ENCODE results near the gene DUSP22. TPM values are rescaled to one million over a fixed set of nuclear protein-coding genes. Genes with fewer than 3 reads are reported as not detected.

The DUSP22 gene
- total RNA-seq, 1 donor from 2014 or later: 48.0 TPM

DNA sequence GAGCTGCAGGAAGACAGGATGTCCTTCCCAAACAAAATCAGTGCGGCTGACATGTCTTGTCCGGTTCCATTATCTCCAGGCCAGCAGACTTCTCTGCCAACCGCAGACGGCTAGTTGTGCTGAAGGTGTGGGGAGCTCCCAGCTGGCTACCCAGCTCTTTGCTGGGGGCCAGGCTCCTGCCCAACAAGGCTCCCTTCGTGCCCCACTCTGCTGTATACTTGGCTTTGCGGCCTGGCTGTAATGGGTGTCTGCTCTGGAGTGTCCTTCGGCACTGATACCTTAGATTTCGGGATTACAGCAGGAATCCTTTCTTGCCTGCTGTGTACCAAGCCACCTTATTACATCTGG lies 50.5 kb downstream of the DUSP22 start:
- Histone ChIP-seq H3K9me3 (replicated peaks) (no peaks in the 10 kb centered on the region), H3K27me3 (ENCODE audit: low read depth) (no peaks in the 10 kb centered on the region), H3K27ac (replicated peaks) (no peak overlapping the region), H3K4me3 (no peak overlapping the region), H3K36me3 (peaks cover 4% of the 10 kb centered on the region), H3K4me1 (peaks cover 62% of the 10 kb centered on the region)
- no peak for DNase-seq
- TF ChIP-seq, protein P1, sequence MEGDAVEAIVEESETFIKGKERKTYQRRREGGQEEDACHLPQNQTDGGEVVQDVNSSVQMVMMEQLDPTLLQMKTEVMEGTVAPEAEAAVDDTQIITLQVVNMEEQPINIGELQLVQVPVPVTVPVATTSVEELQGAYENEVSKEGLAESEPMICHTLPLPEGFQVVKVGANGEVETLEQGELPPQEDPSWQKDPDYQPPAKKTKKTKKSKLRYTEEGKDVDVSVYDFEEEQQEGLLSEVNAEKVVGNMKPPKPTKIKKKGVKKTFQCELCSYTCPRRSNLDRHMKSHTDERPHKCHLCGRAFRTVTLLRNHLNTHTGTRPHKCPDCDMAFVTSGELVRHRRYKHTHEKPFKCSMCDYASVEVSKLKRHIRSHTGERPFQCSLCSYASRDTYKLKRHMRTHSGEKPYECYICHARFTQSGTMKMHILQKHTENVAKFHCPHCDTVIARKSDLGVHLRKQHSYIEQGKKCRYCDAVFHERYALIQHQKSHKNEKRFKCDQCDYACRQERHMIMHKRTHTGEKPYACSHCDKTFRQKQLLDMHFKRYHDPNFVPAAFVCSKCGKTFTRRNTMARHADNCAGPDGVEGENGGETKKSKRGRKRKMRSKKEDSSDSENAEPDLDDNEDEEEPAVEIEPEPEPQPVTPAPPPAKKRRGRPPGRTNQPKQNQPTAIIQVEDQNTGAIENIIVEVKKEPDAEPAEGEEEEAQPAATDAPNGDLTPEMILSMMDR (IDR thresholded peaks at IDR 0.05; ENCODE audit: borderline replicate concordance): no peak
- intact Hi-C loops (cut with micrococcal nuclease): no loop called here

- Histone ChIP-seq H3K36me3 (peaks cover 9% of the 10 kb centered on the region), H3K9me3 (replicated peaks) (no peaks in the 10 kb centered on the region), H3K27ac (replicated peaks) (no peak overlapping the region), H3K4me3 (no peak overlapping the region), H3K27me3 (ENCODE audit: low read depth) (no peaks in the 10 kb centered on the region), H3K4me1 (peaks cover 56% of the 10 kb centered on the region)
- intact Hi-C loops (cut with micrococcal nuclease): no loop called here
- TF ChIP-seq, protein P1 (IDR thresholded peaks at IDR 0.05; ENCODE audit: borderline replicate concordance): no peak
- no peak for DNase-seq
These were observed 51.1 kb downstream of the DUSP22 start for GRCh38 chr6:343226-343935.

DNA sequence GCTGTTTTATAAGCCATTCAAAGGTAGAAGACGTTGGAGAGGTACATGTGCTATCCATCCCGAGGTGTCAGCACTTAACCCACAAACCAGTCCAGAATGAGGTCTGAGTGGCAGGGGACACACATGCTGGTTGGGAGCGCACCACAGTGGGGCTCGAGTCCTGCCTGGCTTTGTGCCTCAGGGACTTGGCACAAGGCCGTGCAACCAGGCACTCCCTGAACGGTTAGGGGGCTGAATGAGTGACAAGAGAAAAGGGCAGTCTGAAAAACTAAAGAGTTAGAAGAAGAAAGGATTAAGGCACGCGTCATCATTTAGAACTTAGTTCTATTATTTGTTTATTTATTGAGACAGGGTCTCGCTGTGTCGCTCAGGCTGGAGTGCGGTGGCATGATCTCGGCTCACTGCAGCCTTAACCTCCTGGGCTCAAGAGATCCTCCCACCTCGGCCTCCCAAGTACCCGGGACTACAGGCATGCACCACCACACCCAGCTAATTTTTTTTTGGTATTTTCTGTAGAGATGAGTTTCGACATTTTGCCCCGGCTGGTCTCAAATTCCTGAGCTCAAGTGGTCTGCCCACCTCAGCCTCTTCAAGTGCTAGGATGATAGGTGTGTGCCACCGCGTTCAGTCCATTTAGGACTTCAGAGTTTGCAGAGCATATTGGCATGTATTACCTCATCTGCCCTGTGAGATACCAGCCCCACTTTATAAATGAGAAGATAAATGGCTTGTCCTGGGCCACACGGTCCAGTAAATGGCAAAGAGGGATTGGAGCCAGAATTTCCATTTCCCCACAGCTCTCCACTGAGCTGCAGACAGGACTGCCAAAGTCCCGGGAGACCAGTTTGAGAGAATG lies 51.9 kb downstream of the DUSP22 start:
- Histone ChIP-seq H3K9me3 (replicated peaks) (no peaks in the 10 kb centered on the region), H3K4me3 (no peak overlapping the region), H3K27me3 (ENCODE audit: low read depth) (no peaks in the 10 kb centered on the region), H3K27ac (replicated peaks) (no peak overlapping the region), H3K36me3 (peaks cover 17% of the 10 kb centered on the region), H3K4me1 (peaks cover 48% of the 10 kb centered on the region)
- intact Hi-C loops (cut with micrococcal nuclease): no loop called here
- DNase-seq: no peak
- TF ChIP-seq, protein P1 (IDR thresholded peaks at IDR 0.05; ENCODE audit: borderline replicate concordance): no peak

DNA sequence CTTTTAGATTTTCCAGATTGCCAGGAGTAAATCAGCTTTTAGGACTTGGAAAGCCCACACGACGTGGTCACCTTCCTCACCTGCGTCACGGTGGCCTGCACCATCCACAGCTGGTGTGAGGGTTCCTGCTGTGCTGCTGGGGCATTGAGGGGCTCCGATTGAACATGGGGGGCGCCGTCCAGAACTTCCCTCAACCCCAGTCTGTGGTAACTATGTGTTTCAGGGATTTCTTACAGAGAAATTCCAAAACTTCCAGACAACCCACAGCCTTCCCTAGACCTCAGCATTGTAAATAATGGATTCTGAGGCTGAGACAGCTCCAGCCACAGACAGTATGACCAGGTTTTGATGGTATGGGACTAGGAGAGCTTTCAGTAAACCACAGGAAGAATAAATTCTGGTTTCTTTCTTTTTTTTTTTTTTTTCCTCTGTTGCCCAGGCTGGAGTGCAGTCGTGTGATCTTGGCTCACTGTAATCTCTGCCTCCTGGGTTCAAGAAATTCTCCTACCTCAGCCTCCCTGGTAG lies 52.6 kb downstream of the DUSP22 start:
- H3K4me3 ChIP-seq: no peak overlapping the region
- TF ChIP-seq, protein P1 (IDR thresholded peaks at IDR 0.05; ENCODE audit: borderline replicate concordance): no peak
- H3K27me3 ChIP-seq (ENCODE audit: low read depth): no peaks in the 10 kb centered on the region
- intact Hi-C loops (cut with micrococcal nuclease): no loop called here
- no peaks in the 10 kb centered on the region for H3K9me3 ChIP-seq (replicated peaks)
- H3K36me3 ChIP-seq: peaks cover 24% of the 10 kb centered on the region
- no peak for DNase-seq
- no peak overlapping the region for H3K27ac ChIP-seq (replicated peaks)
- H3K4me1 ChIP-seq: peaks cover 42% of the 10 kb centered on the region

DNA sequence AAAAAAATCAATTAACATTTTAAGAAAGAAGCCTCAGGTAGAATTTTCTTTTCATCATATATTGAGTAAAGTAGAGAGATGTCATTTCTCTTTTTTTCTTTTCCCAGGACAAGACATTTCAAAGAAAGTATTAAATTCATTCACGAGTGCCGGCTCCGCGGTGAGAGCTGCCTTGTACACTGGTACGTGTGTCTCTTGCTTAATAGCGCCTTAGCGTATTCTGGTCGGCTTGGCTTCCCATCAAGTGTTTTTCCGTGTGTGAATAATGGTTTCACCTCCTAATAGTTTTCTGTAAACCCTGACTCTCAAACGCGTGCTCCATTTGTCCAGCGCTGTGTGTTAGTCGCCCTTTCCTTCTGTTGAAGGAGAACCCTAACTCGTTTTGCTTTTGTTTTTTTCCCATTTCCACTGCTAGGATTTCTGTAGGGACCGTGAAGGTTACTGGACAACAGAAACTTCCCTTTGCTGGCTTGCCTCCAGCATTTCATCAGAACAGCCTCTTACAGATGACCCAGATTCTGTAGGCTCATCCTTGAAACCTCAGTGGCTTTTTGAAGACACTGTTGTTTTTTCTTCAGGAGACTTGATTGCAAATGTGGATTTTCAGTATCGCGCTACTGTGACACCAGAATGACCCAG lies 53.6 kb downstream of the DUSP22 start:
- peaks cover 29% of the 10 kb centered on the region for H3K36me3 ChIP-seq

More for the DNA sequence above, 53.6 kb downstream of the DUSP22 start:
- TF ChIP-seq, protein P1 (IDR thresholded peaks at IDR 0.05; ENCODE audit: borderline replicate concordance): no peak
- no peak overlapping the region for H3K27ac ChIP-seq (replicated peaks)
- DNase-seq: no peak
- intact Hi-C loops (cut with micrococcal nuclease): no loop called here
- H3K9me3 ChIP-seq (replicated peaks): no peaks in the 10 kb centered on the region
- no peaks in the 10 kb centered on the region for H3K27me3 ChIP-seq (ENCODE audit: low read depth)
- no peak overlapping the region for H3K4me3 ChIP-seq
- peaks cover 42% of the 10 kb centered on the region for H3K4me1 ChIP-seq
